T-helper 2 cell (primary cell): Measurements from ENCODE around the gene FARP1.
"Not testable (repeated sequence)": the region's sequence is repeated elsewhere in the genome, so short reads cannot be mapped to it uniquely, and the experiment has no call there.

Source experiments
- DNase-seq, 5 experiments: peaks; one replicate each; pipeline versions ENCODE4 v3.0.0 to v3.0.0-alpha.2; 2012 to 2022

Gene FARP1

DNA sequence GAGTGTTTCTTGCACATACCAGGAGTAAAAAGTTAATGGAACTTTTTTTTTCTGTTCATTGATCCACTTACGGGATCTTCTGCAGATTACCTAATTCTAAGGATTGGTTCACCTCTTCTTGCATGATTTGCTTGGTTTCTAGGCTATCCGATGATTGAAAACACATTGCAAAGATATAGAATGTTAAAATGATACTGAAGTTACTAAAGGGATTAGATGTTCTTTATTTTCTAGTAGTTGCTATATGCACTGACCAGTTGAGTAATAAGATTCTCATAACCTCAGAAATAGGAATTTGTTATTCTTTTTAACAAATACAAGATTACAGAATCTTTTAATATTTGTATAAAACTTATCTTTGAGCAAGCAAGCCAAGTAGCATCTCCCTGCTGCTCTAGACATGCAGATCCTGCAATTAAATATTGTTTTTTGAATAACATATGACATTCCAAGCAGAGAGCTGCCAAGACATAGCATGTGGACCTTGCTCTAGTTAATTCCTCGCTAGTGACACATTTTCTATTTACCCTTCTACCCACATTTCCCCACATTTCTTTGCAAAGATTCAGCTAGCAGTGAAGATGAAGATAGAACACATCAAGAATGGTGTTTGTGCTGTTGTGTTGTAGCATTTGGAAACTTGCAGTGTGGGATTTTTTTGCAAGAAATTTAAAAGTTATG lies 85.9 kb downstream of the FARP1 start:
- no peak for DNase-seq

- DNase-seq = not testable (repeated sequence)
Measured at GRCh38 chr13:98230762-98231161, 87.9 kb downstream of the FARP1 start.

DNA sequence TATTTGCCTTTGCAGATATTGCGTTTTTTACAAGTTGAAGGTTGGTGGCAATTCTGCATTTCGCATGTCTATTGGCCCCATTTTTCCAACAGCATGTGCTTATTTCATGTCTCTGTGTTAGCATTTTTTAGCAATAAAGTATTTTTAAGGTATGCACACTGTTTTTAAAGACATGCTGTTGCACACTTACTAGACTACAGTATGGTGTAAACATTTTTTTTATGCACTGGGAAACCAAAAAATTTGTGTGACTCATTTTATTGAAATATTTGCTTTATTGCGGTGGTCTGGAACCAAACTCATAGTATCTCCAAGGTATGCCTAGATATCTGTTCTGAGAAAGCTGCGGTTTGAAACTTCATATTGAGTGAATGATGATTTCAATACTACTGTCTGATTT lies 89.6 kb downstream of the FARP1 start:
- no peak for DNase-seq

DNA sequence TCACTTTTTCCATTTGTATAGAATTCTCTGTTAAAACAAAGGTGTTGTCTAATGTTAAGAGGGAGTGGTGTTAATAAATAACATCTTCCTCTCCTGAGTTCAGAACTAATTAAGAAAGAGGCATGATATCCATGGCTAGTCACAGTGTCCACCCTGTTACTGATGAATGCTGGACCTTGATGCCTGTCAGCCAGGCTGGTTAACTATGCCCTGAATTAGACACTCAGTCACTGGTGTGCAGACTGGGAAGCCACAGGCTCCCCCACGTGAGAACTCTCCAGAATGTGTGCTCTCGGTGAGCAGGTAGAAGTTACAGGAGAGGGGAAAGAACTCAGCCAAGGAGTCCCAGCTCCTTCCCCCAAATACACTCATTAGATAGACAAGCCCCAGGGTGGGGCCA lies 90.2 kb downstream of the FARP1 start:
- DNase-seq = no peak

- no peak for DNase-seq
Measured at GRCh38 chr13:98234348-98234747, 91.5 kb downstream of the FARP1 start.

GRCh38 chr13:98236197-98236596 lies 93.3 kb downstream of the FARP1 start:
- no peak for DNase-seq

DNA sequence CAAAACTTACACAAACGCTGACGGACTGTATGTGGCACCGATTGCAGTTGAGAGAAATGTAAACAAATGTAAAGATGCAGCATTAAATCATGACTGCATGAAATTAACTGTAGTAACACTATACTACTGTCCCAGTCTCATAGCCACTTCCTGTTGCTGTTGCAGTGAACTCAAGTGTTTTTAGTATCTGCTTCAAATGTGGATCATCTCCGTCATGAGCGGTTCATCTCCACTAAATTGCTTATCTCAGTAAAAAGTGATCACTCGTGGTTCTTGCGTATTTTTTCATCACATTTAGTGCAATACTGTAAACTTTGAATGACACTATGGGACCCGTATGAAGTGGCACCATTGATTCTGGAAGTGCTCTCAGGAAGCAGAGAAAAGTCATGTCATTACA lies 94.4 kb downstream of the FARP1 start:
- no peak for DNase-seq

GRCh38 chr13:98239162-98240076 lies 96.5 kb downstream of the FARP1 start:
- DNase-seq = no peak

- no peak for DNase-seq
Measured at GRCh38 chr13:98240135-98240534, 97.2 kb downstream of the FARP1 start.

- DNase-seq = no peak
Measured at GRCh38 chr13:98240974-98241373, 98.1 kb downstream of the FARP1 start.

GRCh38 chr13:98241976-98242375 lies 99.1 kb downstream of the FARP1 start:
- DNase-seq = no peak

- DNase-seq = no peak
Measured at GRCh38 chr13:98242403-98242802, 99.5 kb downstream of the FARP1 start.

DNA sequence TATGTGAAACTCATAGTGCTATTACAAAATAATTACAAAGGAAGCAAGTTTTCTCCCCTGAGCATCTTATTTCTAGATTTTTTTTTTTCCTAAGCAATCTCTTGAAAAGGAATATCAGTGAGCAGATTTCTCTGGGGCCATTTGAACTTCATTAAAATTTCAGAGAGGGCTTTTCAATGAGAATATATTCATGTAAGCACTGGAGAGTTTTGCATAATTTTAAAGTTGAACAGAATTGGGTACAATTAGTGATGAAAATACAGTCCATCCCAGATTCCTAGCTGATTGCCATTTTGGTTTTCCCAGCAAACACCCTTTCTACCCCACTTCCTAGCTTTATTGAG lies 101.0 kb downstream of the FARP1 start:
- no peak for DNase-seq

DNA sequence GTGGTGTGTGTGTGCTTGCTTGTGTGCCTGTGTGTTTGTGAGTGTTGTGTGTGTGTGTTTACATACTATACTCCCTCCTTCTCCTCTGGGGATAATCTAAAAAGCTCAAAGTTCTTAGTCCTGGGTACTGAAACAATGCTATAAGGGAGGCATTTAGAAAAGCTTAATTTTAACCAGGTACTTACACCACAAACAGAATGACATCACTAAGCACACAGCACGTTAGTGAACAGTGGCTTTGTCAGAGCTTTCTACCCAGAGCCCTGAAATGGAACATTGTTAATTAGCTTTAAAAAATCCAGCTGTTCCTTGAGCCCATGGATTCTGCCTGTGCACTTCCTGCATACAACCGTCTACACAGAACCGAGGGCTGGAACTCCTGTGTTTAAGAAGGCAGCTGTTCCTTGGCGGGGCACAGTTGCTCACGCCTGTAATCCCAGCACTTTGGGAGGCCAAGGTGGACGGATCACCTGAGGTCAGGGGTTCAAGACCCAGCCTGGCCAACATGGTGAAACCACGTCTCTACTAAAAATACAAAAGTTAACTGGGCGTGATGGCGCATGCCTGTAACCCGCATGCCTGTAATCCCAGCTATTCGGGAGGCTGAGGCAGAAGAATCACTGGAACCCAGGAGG lies 103.8 kb downstream of the FARP1 start:
- DNase-seq = no peak

- DNase-seq = no peak
Measured at GRCh38 chr13:98251708-98252107, 108.8 kb downstream of the FARP1 start.

DNA sequence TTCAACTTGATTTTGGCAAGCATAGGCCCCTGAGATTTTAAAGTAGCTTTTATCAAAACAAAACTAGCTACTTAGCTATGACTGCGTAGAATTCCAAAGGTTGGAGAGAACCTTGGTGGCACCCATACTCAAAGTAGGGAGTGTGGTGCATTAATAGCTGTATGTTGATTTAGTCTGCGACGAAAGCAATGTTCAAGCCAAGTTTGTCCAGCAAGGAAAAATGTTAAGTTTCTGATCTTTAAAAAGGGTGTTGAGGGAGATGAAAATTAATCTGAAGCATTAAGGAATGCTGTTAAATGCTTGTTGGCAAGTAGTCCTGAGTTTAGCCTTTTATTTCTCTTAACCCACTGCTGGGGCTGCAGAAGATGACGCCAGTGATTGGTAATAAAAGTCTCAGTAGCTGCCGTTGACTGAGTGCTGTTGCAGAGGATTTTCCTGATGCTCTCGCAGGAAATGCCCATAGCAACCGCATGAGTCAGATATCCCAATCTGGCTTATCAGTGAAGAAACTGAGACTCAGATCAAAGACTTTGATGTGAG lies 110.1 kb downstream of the FARP1 start:
- no peak for DNase-seq

GRCh38 chr13:98253526-98253925 lies 110.6 kb downstream of the FARP1 start:
- no peak for DNase-seq

GRCh38 chr13:98254513-98254912 lies 111.6 kb downstream of the FARP1 start:
- DNase-seq = no peak

DNA sequence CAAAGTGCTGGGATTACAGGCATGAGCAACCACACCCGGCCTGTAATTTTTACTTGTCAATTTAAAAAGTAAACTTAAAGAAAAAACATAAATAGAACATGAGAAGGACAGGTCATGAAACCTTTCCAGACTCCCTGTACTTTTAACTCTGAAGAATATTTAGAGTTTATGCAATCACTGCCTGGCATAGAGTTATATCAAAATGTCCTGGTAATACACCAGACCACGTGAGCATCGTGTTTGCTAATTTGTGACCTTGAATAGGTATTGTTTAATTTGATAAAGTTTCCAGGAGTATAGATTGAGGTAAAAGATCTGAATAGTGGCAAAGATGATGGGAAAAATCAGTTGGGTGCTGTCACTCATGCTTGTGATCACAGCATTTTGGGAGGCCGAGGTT lies 115.3 kb downstream of the FARP1 start:
- no peak for DNase-seq

DNA sequence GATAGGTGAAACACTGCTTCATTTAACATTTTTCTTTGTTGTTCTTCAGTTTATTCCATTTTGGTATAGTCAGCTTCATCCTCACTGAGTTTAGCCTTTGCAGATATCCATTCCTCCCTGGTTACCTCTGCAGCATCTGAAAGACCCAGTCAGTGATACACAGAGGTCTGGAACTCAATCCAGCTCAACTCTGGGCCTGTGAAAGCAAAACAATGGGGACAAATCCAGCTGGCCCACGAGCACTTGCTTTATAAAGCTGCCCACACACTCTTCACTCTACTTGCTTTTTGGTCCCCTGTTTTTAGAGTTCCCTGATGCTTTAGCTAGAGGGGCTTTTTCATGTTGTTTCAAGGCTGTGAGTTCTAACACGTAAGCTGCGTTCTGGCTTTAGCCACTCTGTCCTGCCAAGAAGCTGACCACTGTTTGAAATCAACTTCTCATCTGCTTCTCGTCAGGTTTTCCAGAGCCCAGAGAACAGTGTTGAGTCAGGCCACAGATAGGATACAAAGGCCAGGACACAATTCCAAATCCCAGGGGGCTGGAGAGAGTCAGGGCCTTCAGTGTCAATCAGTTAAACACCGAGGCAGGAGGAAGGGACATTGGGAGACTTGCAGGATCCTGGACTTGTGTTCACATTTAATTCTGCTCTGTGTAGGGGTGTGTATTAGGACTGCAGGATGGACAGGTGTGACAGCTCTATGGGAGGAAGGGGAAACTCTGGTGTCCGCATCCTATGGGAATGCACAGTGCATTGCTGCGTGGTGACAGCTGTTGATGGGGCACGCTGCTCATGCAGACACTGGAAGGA lies 117.7 kb downstream of the FARP1 start:
- no peak for DNase-seq

- no peak for DNase-seq
Measured at GRCh38 chr13:98261165-98261702, 118.3 kb downstream of the FARP1 start.

GRCh38 chr13:98262292-98262691 lies 119.4 kb downstream of the FARP1 start:
- no peak for DNase-seq
